Measurements from ENCODE around the gene ZNF180.

DNA sequence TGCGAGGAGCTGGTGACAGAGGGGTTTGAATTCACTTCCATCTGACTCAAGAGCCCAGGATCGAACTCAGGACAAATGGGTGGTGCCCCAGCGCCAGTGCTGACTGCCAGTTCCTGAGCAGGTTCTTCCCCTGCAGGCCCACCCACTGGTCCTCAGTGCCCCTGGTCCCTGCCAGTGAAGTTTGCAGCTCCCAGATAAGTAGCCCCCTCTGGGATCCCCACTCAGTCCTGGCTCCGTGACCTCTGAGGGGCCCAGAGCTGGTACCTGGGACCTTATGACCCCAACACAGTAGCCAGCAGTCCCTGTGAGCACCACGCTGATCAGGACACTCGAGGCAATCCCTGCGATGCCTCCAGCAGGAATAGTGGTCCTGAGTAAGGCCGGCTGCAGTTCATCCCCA is 40.4 kb upstream of the ZNF180 start:
- TF ChIP-seq YY1 (IDR thresholded peaks at IDR 0.05; ENCODE audit: low read depth) (no peak), CEBPB (IDR thresholded peaks at IDR 0.05) (no peak), TAF1 (IDR thresholded peaks at IDR 0.05; ENCODE audit: low read depth) (no peak), TEAD4 (IDR thresholded peaks at IDR 0.05) (no peak)
- TF ChIP-seq, protein P1, sequence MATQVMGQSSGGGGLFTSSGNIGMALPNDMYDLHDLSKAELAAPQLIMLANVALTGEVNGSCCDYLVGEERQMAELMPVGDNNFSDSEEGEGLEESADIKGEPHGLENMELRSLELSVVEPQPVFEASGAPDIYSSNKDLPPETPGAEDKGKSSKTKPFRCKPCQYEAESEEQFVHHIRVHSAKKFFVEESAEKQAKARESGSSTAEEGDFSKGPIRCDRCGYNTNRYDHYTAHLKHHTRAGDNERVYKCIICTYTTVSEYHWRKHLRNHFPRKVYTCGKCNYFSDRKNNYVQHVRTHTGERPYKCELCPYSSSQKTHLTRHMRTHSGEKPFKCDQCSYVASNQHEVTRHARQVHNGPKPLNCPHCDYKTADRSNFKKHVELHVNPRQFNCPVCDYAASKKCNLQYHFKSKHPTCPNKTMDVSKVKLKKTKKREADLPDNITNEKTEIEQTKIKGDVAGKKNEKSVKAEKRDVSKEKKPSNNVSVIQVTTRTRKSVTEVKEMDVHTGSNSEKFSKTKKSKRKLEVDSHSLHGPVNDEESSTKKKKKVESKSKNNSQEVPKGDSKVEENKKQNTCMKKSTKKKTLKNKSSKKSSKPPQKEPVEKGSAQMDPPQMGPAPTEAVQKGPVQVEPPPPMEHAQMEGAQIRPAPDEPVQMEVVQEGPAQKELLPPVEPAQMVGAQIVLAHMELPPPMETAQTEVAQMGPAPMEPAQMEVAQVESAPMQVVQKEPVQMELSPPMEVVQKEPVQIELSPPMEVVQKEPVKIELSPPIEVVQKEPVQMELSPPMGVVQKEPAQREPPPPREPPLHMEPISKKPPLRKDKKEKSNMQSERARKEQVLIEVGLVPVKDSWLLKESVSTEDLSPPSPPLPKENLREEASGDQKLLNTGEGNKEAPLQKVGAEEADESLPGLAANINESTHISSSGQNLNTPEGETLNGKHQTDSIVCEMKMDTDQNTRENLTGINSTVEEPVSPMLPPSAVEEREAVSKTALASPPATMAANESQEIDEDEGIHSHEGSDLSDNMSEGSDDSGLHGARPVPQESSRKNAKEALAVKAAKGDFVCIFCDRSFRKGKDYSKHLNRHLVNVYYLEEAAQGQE (IDR thresholded peaks at IDR 0.05; ENCODE audit: low read depth) = no peak

All from Ishikawa (cell line).